Measurements from ENCODE around the gene GALNT17. TPM values are rescaled to one million over a fixed set of nuclear protein-coding genes. Genes with fewer than 3 reads are reported as not detected.

GALNT17 gene
- total RNA-seq, 4 donors from 2014 or later: 66.0 to 97.9 (median 76.0) TPM

GRCh38 chr7:71687831-71688599 lies 556.1 kb downstream of the GALNT17 start:
- H3K4me3 ChIP-seq: no peak overlapping the region
- WGBS, 2 donors: 74% methylated on average over 11 of the region's 11 CpGs

DNA sequence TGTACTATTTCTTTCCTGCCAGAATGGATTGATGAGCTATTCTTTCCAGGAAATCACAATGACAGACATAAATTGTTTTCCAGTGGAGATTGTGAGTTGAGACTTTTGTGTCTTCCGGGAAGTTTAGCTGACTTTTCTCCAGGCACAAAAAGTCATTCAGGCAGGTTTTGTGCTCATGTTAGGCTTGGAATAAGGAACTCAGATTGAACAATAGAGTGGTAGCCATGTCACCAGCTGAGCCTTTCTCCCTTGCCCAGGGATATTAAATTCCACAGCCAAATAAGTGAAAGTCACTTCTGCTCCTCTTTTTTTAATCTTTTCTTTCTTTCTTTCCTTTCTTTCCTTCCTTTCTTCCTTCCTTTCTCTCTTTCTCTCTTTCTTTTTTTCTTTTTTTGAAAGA lies 559.6 kb downstream of the GALNT17 start:
- Histone ChIP-seq H3K36me3 (no peaks in the 10 kb centered on the region), H3K27me3 (no peaks in the 10 kb centered on the region), H3K9me3 (no peaks in the 10 kb centered on the region), H3K27ac (no peak overlapping the region), H3K4me1 (no peaks in the 10 kb centered on the region), H3K4me3 (no peak overlapping the region)
- 16 to 27% methylated on average over 1 of the region's 1 CpG for WGBS, 2 donors
- no peak for DNase-seq (ENCODE audit: low spot score in 2 of 2)
- no peak for TF ChIP-seq POLR2A (IDR thresholded peaks at IDR 0.05)
- no peak for TF ChIP-seq EP300 (IDR thresholded peaks at IDR 0.05)
- TF ChIP-seq CTCF (IDR thresholded peaks at IDR 0.05): no peak

More at GRCh38 chr7:71687831-71688599, 556.1 kb downstream of the GALNT17 start:
- Histone ChIP-seq H3K9me3 (no peaks in the 10 kb centered on the region), H3K27ac (no peak overlapping the region), H3K4me1 (no peaks in the 10 kb centered on the region), H3K27me3 (no peaks in the 10 kb centered on the region), H3K36me3 (peaks cover 0 to 8% (median 0%) of the 10 kb centered on the region in 3 donors)
- DNase-seq (ENCODE audit: low spot score in 2 of 2): no peak
- no peak for TF ChIP-seq EP300 (IDR thresholded peaks at IDR 0.05)
- no peak for TF ChIP-seq CTCF (IDR thresholded peaks at IDR 0.05)
- no peak for TF ChIP-seq POLR2A (IDR thresholded peaks at IDR 0.05)

DNA sequence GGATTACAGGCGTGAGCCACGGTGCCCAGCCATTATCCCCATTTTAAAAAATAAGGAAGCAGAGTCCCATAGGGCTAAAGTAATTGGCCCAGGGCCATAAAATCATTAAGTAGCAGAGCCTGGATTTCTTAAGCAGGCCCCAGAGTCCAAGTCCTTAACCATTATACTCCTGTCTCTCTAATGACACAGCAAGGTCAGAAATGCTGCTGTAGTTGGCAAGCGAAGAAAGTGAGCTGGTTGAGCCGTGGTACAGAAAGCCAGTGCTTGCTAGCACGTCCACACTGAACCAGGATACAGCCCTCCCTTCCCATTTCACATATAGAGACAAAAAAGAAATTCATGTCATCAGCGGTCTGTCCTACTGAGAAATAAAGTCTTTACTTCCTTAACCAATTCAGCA lies 562.7 kb downstream of the GALNT17 start:
- Histone ChIP-seq H3K36me3 (no peaks in the 10 kb centered on the region), H3K27ac (no peak overlapping the region), H3K4me1 (no peaks in the 10 kb centered on the region), H3K4me3 (no peak overlapping the region), H3K9me3 (peaks cover 0 to 15% (median 0%) of the 10 kb centered on the region in 4 donors), H3K27me3 (no peaks in the 10 kb centered on the region)
- no peak for DNase-seq (ENCODE audit: low spot score in 2 of 2)
- 63 to 70% methylated on average over 6 of the region's 6 CpGs for WGBS, 2 donors
- TF ChIP-seq POLR2A (IDR thresholded peaks at IDR 0.05) (no peak), EP300 (IDR thresholded peaks at IDR 0.05) (no peak), CTCF (IDR thresholded peaks at IDR 0.05) (no peak)

GRCh38 chr7:71695186-71695585 lies 563.2 kb downstream of the GALNT17 start:
- 79 to 94% methylated on average over 2 of the region's 2 CpGs for WGBS, 2 donors
- TF ChIP-seq CTCF (IDR thresholded peaks at IDR 0.05): no peak
- TF ChIP-seq POLR2A (IDR thresholded peaks at IDR 0.05): no peak
- TF ChIP-seq EP300 (IDR thresholded peaks at IDR 0.05): no peak
- no peak overlapping the region for H3K27ac ChIP-seq

DNA sequence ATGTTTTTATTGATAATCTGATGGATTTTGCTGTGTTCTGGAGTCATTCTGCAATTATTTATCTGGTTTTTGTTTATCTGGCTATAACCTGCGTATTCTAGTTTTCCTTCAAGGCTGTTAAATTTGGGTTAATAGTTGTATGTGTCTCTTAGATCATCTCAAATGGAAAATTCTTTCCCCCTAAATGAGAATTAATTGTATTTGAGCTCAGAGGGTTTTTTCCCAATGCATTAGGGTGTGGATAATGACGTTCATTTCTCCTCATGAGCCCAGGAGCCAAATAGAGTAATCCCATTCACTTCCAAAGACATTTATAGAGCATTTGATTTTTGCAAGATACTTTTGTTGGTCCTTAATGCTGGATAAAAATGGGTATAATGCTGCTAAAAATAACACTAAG lies 564.6 kb downstream of the GALNT17 start:
- peaks cover 0 to 15% (median 0%) of the 10 kb centered on the region in 4 donors for H3K9me3 ChIP-seq
- 79 to 81% methylated on average over 2 of the region's 2 CpGs for WGBS, 2 donors
- TF ChIP-seq CTCF (IDR thresholded peaks at IDR 0.05) (no peak), POLR2A (IDR thresholded peaks at IDR 0.05) (no peak), EP300 (IDR thresholded peaks at IDR 0.05) (no peak)
- no peak for DNase-seq (ENCODE audit: low spot score in 2 of 2)
- no peaks in the 10 kb centered on the region for H3K4me1 ChIP-seq
- H3K27me3 ChIP-seq: no peaks in the 10 kb centered on the region
- H3K4me3 ChIP-seq: no peak overlapping the region
- no peak overlapping the region for H3K27ac ChIP-seq
- H3K36me3 ChIP-seq: no peaks in the 10 kb centered on the region

More at GRCh38 chr7:71695186-71695585, 563.2 kb downstream of the GALNT17 start:
- H3K4me3 ChIP-seq: no peak overlapping the region
- H3K4me1 ChIP-seq: no peaks in the 10 kb centered on the region
- H3K36me3 ChIP-seq: no peaks in the 10 kb centered on the region
- no peaks in the 10 kb centered on the region for H3K27me3 ChIP-seq
- DNase-seq (ENCODE audit: low spot score in 2 of 2): no peak
- peaks cover 0 to 15% (median 0%) of the 10 kb centered on the region in 4 donors for H3K9me3 ChIP-seq
